Esophagus muscularis mucosa (tissue), 4 donors: ENCODE results near the gene MYO1F. TPM values are rescaled to one million over a fixed set of nuclear protein-coding genes. Genes with fewer than 3 reads are reported as not detected.
"Not testable (repeated sequence)": the region's sequence is repeated elsewhere in the genome, so short reads cannot be mapped to it uniquely, and the experiment has no call there.

Experiments used
- DNase-seq: peaks from one replicate; pipeline ENCODE4 v3.0.0-alpha.2; 2017; ENCODE audit errors: extremely low spot score
- H3K27ac ChIP-seq, 4 donors: fragments of 200-600 bp; sonication (generic); replicated peaks in 1 of 4; 1 replicate in 3 of 4; 2 replicates in 1 of 4; pipeline ENCODE4 v1.5.1; 2016 to 2019; ENCODE audit warnings: mild to moderate bottlenecking in 1 of 4
- H3K27me3 ChIP-seq, 4 donors: fragments of 200-600 bp; sonication (generic); one replicate each; pipeline versions ENCODE4 v1.5.1 to v1.6.0; 2016 to 2019
- H3K36me3 ChIP-seq, 4 donors: fragments of 200-600 bp; sonication (generic); one replicate each; pipeline ENCODE4 v1.5.1; 2016 to 2019
- H3K4me1 ChIP-seq, 4 donors: fragments of 200-600 bp; sonication (generic); one replicate each; pipeline ENCODE4 v1.5.1; 2016 to 2019
- H3K4me3 ChIP-seq, 4 donors: fragments of 200-600 bp; sonication (generic); 1 replicate in 2 of 4; 2 replicates in 2 of 4; pipeline ENCODE4 v1.5.1; 2016 to 2019; ENCODE audit warnings: mild to moderate bottlenecking in 4 of 4, moderate library complexity in 1 of 4
- H3K9me3 ChIP-seq, 4 donors: fragments of 200-600 bp; sonication (generic); 1 replicate in 3 of 4; 2 replicates in 1 of 4; pipeline ENCODE4 v1.5.1; 2016 to 2019
- CTCF ChIP-seq, 3 experiments: fragments of 200-600 bp in 2 of 3; fragments of 450-650 bp in 1 of 3; sonication (generic) in 2 of 3; IDR thresholded peaks; one replicate each; pipeline ENCODE4 v1.5.1; 2017 to 2019; ENCODE audit warnings: antibody characterized with exemption in 3 of 3, mild to moderate bottlenecking in 2 of 3, moderate library complexity in 1 of 3
- EP300 ChIP-seq: sonication (generic); formaldehyde crosslinking; IDR thresholded peaks from one replicate; pipeline ENCODE4 v1.6.1; 2017; ENCODE audit warnings: antibody characterized with exemption
- POLR2A ChIP-seq: fragments of 450-650 bp; IDR thresholded peaks from one replicate; pipeline ENCODE4 v1.6.1; 2017; ENCODE audit warnings: antibody characterized with exemption, moderate library complexity, mild to moderate bottlenecking, low read depth
- POLR2AphosphoS5 ChIP-seq, 2 donors: sonication (generic); formaldehyde crosslinking; IDR thresholded peaks; one replicate each; pipeline ENCODE4 v1.6.1; 2017; ENCODE audit warnings: antibody characterized with exemption in 2 of 2
- WGBS: methylation state at CpG from one replicate; pipeline ENCODE4 v1.1.5; 2018; 5-methylcytosine and 5-hydroxymethylcytosine counted together
- intact Hi-C: fragments of 100-400 bp; cut with DNase I; formaldehyde crosslinking; loops from one replicate; pipeline ENCODE4 v1.15.1; 2023
- total RNA-seq, 4 donors: library from RNA; depleted of rRNA; stranded (reverse); fragments of >200 nt; gene quantifications; one replicate each; pipeline versions ENCODE4 v1.1.0 to v1.2.1, GENCODE V29; 2016

MYO1F gene
- total RNA-seq, 4 donors from 2014 or later, result 7.2 to 21.2 (median 13.3) TPM

GRCh38 chr19:8518536-8518935, 58.7 kb downstream of the MYO1F start:
- Histone ChIP-seq H3K27me3 (no peaks in the 10 kb centered on the region), H3K27ac (no peak overlapping the region), H3K9me3 (no peaks in the 10 kb centered on the region), H3K4me3 (no peak overlapping the region), H3K36me3 (no peaks in the 10 kb centered on the region), H3K4me1 (peaks cover 9 to 23% (median 13%) of the 10 kb centered on the region in 4 donors)
- intact Hi-C loops, result no loop called here
- no peak for DNase-seq
- WGBS, result 83% methylated on average over 11 of the region's 11 CpGs
- no peak for TF ChIP-seq POLR2AphosphoS5 (IDR thresholded peaks at IDR 0.05)
- no peak for TF ChIP-seq EP300
- no peak for TF ChIP-seq POLR2A
- no peak for TF ChIP-seq CTCF (IDR thresholded peaks at IDR 0.05)

GRCh38 chr19:8517551-8518442, 59.4 kb downstream of the MYO1F start:
- DNase-seq, result no peak
- H3K4me3 ChIP-seq, result no peak overlapping the region
- no peaks in the 10 kb centered on the region for H3K9me3 ChIP-seq
- H3K27ac ChIP-seq, result peak overlapping the region in 2 of 4 donors; percentile 2 to 40
- 54% methylated on average over 10 of the region's 10 CpGs for WGBS
- no peak for TF ChIP-seq POLR2AphosphoS5 (IDR thresholded peaks at IDR 0.05)
- TF ChIP-seq POLR2A, result no peak
- TF ChIP-seq CTCF (IDR thresholded peaks at IDR 0.05), result no peak
- TF ChIP-seq EP300, result no peak
- H3K27me3 ChIP-seq, result no peaks in the 10 kb centered on the region
- H3K4me1 ChIP-seq, result peaks cover 16 to 30% (median 20%) of the 10 kb centered on the region in 4 donors
- intact Hi-C loops, result no loop called here
- no peaks in the 10 kb centered on the region for H3K36me3 ChIP-seq

GRCh38 chr19:8515317-8515716, 61.9 kb downstream of the MYO1F start:
- Histone ChIP-seq H3K36me3 (peaks cover 0 to 15% (median 13%) of the 10 kb centered on the region in 4 donors), H3K4me1 (peaks cover 25 to 45% (median 36%) of the 10 kb centered on the region in 4 donors), H3K9me3 (no peaks in the 10 kb centered on the region), H3K27me3 (no peaks in the 10 kb centered on the region), H3K27ac (no peak overlapping the region), H3K4me3 (no peak overlapping the region)
- DNase-seq, result no peak
- intact Hi-C loops, result no loop called here
- 80% methylated on average over 11 of the region's 11 CpGs for WGBS
- TF ChIP-seq CTCF (IDR thresholded peaks at IDR 0.05), result no peak
- TF ChIP-seq POLR2A, result no peak
- no peak for TF ChIP-seq POLR2AphosphoS5 (IDR thresholded peaks at IDR 0.05)
- no peak for TF ChIP-seq EP300

- 80% methylated on average over 21 of the region's 21 CpGs for WGBS
- Histone ChIP-seq H3K4me1 (peaks cover 25 to 45% (median 36%) of the 10 kb centered on the region in 4 donors), H3K36me3 (peaks cover 0 to 19% (median 14%) of the 10 kb centered on the region in 4 donors), H3K27ac (peak overlapping the region; percentile 91 to 99 (median 98)), H3K4me3 (peak overlapping the region; percentile 66 to 94 (median 80))
- DNase-seq, H3K27me3 ChIP-seq, intact Hi-C loops, H3K9me3 ChIP-seq: not testable (repeated sequence)
Observed at GRCh38 chr19:8514505-8515009, 62.7 kb downstream of the MYO1F start.
